ENCODE results near the gene SLC28A3. TPM values are rescaled to one million over a fixed set of nuclear protein-coding genes. Genes with fewer than 3 reads are reported as not detected.

SLC28A3 gene
- total RNA-seq, 2 experiments from 2014 or later, result not detected

DNA sequence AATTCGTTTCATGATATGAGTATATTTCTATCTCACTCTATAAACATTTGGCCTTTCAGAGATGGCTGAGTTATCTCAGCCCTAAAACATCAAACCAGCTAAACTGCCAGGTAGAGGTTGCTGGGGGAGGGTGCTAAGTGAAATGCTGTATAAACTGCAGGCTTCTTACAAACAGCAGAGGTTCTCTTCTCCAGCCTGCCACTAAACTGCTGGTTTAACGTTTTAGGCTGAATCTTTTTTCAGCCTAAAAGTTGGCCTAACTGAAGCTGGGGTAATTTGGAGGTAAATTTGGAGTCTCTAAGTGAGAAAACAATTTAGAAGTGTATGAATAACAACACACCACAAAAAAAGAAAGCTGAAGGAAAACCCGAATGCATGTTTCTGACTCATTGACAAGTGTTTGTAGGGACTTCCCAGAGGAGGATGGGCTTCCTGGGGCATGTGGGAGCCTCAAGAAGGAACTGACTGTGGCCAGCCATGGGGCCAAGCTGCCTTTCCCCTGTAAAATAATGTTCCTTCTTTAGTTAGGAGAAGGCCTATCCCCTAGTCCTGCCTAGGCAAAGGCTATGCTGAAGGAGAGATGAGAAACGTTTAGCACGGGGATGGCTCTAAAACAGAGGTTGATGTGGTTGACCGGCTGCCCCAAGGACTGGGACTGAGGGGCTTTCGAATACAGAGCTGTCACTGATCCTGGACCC lies 44.3 kb downstream of the SLC28A3 start:
- ChIA-PET POLR2A (interaction anchor here (1.0 to 1.3 kb wide), 2 partner anchors 316 to 588 kb away, joined by 4 to 6 read pairs; partner anchors contain the start of genes HNRNPK, RMI1 and UBQLN1), CTCF (no interaction called here)
- Mint-ChIP-seq H3K4me1 (ENCODE audit: low read depth) (peaks cover 53% of the 10 kb centered on the region), H3K27ac (peak overlapping the region; percentile 78), H3K4me3 (no peak overlapping the region), H3K36me3 (ENCODE audit: low read depth) (no peaks in the 10 kb centered on the region), H3K27me3 (no peaks in the 10 kb centered on the region), H3K9me3 (no peaks in the 10 kb centered on the region)
- H3K27me3 ChIP-seq (ENCODE audit: control insufficient read depth in 1 of 2, insufficient read depth in 2 of 2, low read length in 2 of 2), result no peaks in the 10 kb centered on the region
- H3K4me1 ChIP-seq (ENCODE audit: insufficient read depth, low read length), result peaks cover 36% of the 10 kb centered on the region
- DNase-seq, result peak in 8 of 14 experiments; percentile 4 to 77 (median 27)
- no peak overlapping the region for H3K4me3 ChIP-seq (ENCODE audit: low read length)
- peak; percentile 51 for ATAC-seq (ENCODE audit: poor library complexity)
- intact Hi-C loops (cut with DNase I, micrococcal nuclease), result no loop called here
- H3K9me3 ChIP-seq (ENCODE audit: control insufficient read depth in 1 of 2, insufficient read depth in 1 of 2, low read length in 2 of 2), result no peaks in the 10 kb centered on the region
- H3K36me3 ChIP-seq (ENCODE audit: insufficient read depth, low read length), result no peaks in the 10 kb centered on the region
- TF ChIP-seq, protein P1, sequence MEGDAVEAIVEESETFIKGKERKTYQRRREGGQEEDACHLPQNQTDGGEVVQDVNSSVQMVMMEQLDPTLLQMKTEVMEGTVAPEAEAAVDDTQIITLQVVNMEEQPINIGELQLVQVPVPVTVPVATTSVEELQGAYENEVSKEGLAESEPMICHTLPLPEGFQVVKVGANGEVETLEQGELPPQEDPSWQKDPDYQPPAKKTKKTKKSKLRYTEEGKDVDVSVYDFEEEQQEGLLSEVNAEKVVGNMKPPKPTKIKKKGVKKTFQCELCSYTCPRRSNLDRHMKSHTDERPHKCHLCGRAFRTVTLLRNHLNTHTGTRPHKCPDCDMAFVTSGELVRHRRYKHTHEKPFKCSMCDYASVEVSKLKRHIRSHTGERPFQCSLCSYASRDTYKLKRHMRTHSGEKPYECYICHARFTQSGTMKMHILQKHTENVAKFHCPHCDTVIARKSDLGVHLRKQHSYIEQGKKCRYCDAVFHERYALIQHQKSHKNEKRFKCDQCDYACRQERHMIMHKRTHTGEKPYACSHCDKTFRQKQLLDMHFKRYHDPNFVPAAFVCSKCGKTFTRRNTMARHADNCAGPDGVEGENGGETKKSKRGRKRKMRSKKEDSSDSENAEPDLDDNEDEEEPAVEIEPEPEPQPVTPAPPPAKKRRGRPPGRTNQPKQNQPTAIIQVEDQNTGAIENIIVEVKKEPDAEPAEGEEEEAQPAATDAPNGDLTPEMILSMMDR (IDR thresholded peaks at IDR 0.05), result no peak
- H3K27ac ChIP-seq (ENCODE audit: low read depth in 1 of 2, low read length in 2 of 2), result peak overlapping the region in 1 of 2 donors; percentile 49

DNA sequence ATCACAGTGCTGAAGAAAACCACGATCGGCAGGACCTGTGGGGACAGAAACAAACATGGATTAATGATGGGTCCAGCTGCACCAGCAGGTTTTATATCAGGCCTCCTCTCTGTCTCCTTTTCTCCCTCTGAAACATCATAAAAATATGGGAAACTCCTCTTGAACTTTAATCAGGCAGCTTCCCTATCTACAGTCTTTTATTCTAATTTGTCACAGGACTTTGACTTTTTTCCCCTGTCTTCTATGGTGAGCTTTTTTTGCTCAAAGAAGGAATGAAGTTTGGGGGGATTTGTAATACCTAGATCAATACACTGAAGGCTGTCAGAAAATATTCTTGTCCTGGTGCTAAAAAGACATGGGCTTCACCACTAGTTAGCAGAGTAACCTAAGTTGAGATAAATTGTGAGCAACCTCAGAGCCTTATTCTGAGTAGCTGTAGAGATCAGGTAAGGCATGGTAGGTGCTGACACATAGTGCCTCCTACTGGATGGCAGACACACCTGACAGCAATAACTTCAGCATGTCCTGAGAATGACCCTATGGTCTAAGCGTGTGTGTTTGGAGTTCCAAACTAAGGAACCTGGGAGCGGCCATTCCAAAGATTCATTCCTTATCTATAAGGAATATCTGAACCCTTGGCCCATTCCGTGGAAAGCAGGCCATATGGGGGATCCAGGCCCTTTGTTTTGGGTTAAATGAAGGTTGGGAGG lies 46.2 kb downstream of the SLC28A3 start:
- H3K27ac ChIP-seq (ENCODE audit: low read depth in 1 of 2, low read length in 2 of 2), result peak overlapping the region in 1 of 2 donors; percentile 61
- H3K9me3 ChIP-seq (ENCODE audit: control insufficient read depth in 1 of 2, insufficient read depth in 1 of 2, low read length in 2 of 2), result no peaks in the 10 kb centered on the region
- Mint-ChIP-seq H3K27me3 (no peaks in the 10 kb centered on the region), H3K36me3 (ENCODE audit: low read depth) (no peaks in the 10 kb centered on the region), H3K9me3 (no peaks in the 10 kb centered on the region), H3K27ac (peak overlapping the region; percentile 78), H3K4me1 (ENCODE audit: low read depth) (peaks cover 53% of the 10 kb centered on the region), H3K4me3 (no peak overlapping the region)
- peak in 3 of 14 experiments; percentile 10 to 14 (median 13) for DNase-seq
- H3K36me3 ChIP-seq (ENCODE audit: insufficient read depth, low read length), result no peaks in the 10 kb centered on the region
- ATAC-seq (ENCODE audit: poor library complexity), result no peak
- peaks cover 36% of the 10 kb centered on the region for H3K4me1 ChIP-seq (ENCODE audit: insufficient read depth, low read length)
- H3K4me3 ChIP-seq (ENCODE audit: low read length), result no peak overlapping the region
- TF ChIP-seq, protein P1 (IDR thresholded peaks at IDR 0.05), result no peak
- POLR2A ChIA-PET, result interaction anchor here (1.5 kb wide), 1 partner anchor 314 kb away, joined by 6 read pairs; the partner anchor contains the start of genes HNRNPK and RMI1
- no peaks in the 10 kb centered on the region for H3K27me3 ChIP-seq (ENCODE audit: control insufficient read depth in 1 of 2, insufficient read depth in 2 of 2, low read length in 2 of 2)
- CTCF ChIA-PET, result interaction anchor here (0.7 kb wide), 1 partner anchor 21 kb away, joined by 3 read pairs; no protein-coding TSS in a partner anchor
- intact Hi-C loops (cut with DNase I, micrococcal nuclease), result no loop called here

DNA sequence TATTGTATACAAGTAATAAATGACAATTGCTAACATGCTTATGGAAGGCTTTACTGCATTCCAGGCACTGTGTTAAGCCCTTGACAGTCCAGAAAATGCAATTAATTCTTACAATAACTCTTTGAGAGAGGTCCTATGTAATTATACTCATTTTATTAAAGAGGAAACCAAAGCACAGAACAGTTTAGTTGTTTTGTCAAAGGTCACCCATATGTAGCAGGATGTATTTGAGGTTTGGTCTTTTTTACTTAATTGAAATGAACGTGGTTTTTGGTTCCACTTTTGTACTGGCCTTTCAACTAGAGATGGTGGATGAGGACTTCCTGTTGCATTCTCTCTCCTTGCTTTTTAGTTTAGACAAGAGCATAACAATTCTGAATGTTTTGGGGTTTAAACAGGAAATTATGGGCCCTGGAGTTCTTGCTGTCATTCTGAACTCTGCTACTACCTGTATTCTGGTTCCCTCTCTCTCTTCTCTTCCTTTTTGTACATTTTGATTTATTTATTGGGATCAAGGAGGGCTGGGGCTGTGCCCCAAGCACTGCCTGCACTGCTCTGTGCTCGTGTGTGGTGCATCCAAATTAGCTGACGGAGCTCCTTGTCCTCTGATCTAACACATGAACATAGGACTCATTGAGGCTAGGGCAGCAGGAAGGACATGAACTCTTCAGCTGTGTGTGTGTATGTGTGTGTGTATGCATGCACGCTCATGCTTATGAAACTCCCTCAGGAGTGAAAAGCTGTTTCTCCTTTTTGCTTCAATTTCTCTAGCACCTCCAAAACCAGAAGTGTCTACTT lies 47.4 kb downstream of the SLC28A3 start:
- Mint-ChIP-seq H3K27ac (peak overlapping the region; percentile 78), H3K9me3 (no peaks in the 10 kb centered on the region), H3K4me3 (peak overlapping the region; percentile 56), H3K27me3 (no peaks in the 10 kb centered on the region), H3K4me1 (ENCODE audit: low read depth) (peaks cover 53% of the 10 kb centered on the region), H3K36me3 (ENCODE audit: low read depth) (no peaks in the 10 kb centered on the region)
- Histone ChIP-seq H3K27me3 (ENCODE audit: control insufficient read depth in 1 of 2, insufficient read depth in 2 of 2, low read length in 2 of 2) (no peaks in the 10 kb centered on the region), H3K4me3 (ENCODE audit: low read length) (peak overlapping the region; percentile 19), H3K4me1 (ENCODE audit: insufficient read depth, low read length) (peaks cover 36% of the 10 kb centered on the region), H3K9me3 (ENCODE audit: control insufficient read depth in 1 of 2, insufficient read depth in 1 of 2, low read length in 2 of 2) (no peaks in the 10 kb centered on the region), H3K36me3 (ENCODE audit: insufficient read depth, low read length) (no peaks in the 10 kb centered on the region), H3K27ac (ENCODE audit: low read depth in 1 of 2, low read length in 2 of 2) (peak overlapping the region; percentile 59 to 61)
- CTCF ChIA-PET, result interaction anchor here (0.7 kb wide), 2 partner anchors 11 to 22 kb away, joined by 3 read pairs; no protein-coding TSS in a partner anchor
- ATAC-seq (ENCODE audit: poor library complexity) (peak; percentile 34), DNase-seq (peak in 4 of 14 experiments; percentile 7 to 52 (median 40))
- POLR2A ChIA-PET, result interaction anchor here (1.0 to 1.5 kb wide), 2 partner anchors 8 to 313 kb away, joined by 3 to 6 read pairs; partner anchors contain the start of genes HNRNPK and RMI1
- intact Hi-C loops (cut with DNase I, micrococcal nuclease), result no loop called here
- TF ChIP-seq, protein P1 (IDR thresholded peaks at IDR 0.05), result no peak

All from CD4-positive, alpha-beta T cell (primary cell).